GM19025 (cell line): ENCODE measurements around the gene CHRNA1.

Experiments used
- ATAC-seq: cut with Tn5 transposase; IDR thresholded peaks from one replicate; pipeline ENCODE4 v1.9.1; 2021; ENCODE audit warnings: mild to moderate bottlenecking, low read depth, moderate library complexity; ENCODE audit not compliant: unreplicated experiment

CHRNA1 gene

GRCh38 chr2:174763780-174764179, 492 bp downstream of the CHRNA1 start:
- no peak for ATAC-seq

- ATAC-seq = no peak
These were observed 1.8 kb downstream of the CHRNA1 start for GRCh38 chr2:174762464-174762863.

DNA sequence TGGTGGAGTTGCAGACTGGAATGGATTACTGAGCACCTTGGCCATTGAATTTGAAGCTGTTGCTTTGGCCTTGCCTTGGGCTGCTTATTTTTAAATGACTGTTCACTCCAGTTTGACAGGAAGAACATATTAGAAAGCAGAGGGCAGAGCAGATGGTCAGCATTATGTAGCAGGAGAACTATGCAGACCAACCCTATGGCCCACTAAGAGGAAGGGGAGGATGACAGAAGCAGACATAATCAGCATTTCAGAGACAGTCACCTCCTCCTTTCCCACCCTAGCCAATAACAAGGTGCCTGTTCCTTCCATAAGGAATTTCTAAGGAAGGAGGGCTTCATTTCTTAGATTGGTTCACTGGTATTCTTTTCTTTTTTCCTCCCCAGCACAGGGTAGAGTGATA, 2.4 kb downstream of the CHRNA1 start:
- no peak for ATAC-seq

DNA sequence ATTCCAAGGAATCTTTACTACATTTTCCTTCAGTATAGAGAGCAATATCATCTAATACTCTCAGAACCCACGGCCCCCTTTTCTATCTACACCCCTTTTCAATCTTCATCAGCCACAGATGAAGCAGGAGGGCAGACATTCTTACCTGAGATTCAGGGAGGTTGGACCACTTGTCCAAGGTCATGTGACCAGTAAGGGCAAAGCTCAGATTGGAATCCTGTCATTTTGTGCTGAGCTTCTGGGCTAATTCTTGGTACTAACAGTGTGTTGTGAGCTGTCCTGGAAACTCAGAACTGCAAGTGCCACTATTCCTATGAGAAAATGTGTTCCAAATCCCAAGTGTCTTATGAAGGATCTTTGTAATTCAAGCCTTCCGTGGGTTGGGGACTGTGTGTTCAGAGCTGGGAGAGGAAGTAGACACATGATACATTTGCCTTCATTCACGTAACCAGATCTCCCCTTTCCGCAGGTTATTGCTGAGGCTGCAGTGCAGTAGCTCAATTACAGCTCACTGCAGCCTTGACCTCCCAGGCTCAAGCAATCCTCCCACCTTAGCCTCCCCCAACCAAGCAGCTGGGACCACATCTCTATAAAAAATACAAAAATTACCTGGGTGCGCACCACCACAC, 3.3 kb downstream of the CHRNA1 start:
- ATAC-seq = no peak

GRCh38 chr2:174759381-174760065, 4.7 kb downstream of the CHRNA1 start:
- no peak for ATAC-seq

- no peak for ATAC-seq
These were observed 7.5 kb downstream of the CHRNA1 start for GRCh38 chr2:174756743-174757142.

DNA sequence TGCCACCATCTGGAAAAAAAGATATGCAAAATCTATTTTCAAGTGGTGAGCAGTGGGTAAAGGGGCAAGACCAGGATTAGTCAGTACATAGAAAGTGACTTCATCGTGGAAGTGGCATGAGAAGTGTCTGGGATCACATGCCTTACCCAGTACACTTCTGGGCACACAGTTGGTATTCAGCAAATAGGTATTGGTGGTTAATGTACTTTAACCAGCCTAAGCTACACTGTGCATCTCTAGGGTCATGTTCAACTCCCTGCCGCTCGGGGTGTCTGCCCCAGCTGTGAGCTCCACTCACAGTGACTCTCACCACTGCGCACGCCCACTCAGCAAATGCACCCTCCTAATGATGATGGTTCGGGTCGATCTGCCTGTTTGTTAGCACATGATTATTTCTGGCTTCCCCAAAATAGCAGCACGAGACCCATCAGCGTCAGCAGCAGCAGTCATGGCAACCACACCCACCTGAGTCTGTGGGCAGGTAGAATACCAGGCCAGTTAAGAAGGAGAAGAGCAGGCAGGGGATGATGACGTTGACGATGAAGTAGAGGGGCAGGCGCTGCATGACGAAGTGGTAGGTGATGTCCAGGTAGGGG, 11.1 kb downstream of the CHRNA1 start:
- peak; percentile 25 for ATAC-seq

GRCh38 chr2:174752403-174753037, 11.8 kb downstream of the CHRNA1 start:
- ATAC-seq = peak; percentile 79

DNA sequence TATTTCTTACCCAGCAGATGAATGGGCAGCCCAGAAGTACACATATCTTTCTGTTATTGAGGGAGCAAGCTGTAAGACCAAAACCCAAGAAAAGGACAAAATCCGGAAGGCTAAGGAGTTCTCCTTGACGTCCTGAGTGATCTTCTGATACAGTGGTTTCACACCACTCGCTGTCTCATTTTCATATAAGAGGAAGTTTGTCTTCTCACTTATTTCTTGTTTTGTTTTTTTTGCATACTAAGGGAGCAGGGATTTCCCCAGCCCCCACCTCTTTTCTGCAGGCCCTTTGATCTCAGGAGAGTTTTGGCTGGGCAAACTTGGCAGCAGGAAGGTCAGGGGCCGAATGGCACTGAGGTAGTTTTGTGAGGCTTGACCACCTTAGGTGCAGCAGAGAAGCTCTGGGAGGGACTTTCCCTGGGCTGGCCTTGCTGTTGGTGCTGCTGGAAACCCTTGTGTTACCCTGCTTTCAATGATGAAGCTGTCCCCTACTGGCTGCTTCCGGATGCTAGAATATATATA, 13.3 kb downstream of the CHRNA1 start:
- peak; percentile 49 for ATAC-seq

DNA sequence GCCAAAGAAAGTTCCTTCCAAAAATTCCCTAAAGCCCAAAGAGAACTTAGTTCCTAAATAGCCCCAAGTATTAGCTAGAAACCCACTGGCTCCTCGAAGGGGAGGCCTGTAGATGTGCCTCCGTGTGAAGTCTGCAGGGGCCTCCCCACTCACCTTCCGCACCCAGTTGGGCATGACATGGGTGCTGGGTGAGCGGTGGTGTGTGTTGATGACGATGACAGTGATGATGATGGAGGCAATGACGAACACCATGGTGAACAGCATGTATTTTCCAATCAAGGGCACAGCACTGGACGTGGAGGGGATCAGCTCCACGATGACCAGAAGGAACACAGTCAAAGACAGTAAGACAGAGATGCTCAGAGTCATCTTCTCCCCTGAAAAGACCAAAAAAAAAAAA, 14.5 kb downstream of the CHRNA1 start:
- ATAC-seq = no peak

GRCh38 chr2:174748948-174749347, 15.3 kb downstream of the CHRNA1 start:
- no peak for ATAC-seq

- no peak for ATAC-seq
These were observed 19.1 kb downstream of the CHRNA1 start for GRCh38 chr2:174745142-174745541.

DNA sequence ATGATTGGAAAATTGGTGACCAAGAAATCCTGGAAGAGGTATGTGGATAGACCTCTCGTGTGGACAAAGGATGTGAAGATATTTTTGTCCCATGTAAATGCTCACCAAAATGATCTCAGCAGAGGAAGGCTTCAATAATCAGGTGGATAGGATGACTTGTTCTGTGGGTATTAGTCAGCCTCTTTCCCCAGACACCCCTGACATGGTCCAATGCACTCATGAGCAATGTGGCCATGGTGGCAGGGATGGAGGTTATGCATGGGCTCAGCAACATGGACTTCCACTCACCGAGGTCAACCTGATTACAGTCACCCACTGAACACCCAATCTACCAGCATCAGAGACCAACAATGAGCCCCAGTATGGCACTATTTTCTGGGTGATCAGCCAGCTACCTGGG, 20.2 kb downstream of the CHRNA1 start:
- no peak for ATAC-seq

GRCh38 chr2:174740721-174741120, 23.6 kb downstream of the CHRNA1 start:
- ATAC-seq = no peak

GRCh38 chr2:174738841-174739240, 25.4 kb downstream of the CHRNA1 start:
- no peak for ATAC-seq

GRCh38 chr2:174731546-174731945, 32.7 kb downstream of the CHRNA1 start:
- no peak for ATAC-seq

DNA sequence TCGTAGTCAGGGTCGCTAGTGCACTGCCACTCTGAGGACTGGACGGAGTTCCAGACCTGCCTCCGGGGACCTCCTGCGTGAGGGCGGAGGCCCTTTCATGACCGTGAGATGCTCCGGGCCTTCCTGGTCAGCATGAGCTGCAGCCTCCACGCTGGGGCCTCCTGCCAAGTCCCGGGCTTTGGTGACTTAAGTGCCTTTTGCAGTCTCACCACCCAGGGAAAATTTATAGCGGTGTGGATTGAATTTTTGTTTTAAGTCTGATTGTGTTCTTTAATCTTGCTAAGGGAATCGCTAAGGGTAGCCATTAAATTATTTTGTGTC, 33.6 kb downstream of the CHRNA1 start:
- ATAC-seq = no peak

- no peak for ATAC-seq
These were observed 34.2 kb downstream of the CHRNA1 start for GRCh38 chr2:174729797-174730697.

DNA sequence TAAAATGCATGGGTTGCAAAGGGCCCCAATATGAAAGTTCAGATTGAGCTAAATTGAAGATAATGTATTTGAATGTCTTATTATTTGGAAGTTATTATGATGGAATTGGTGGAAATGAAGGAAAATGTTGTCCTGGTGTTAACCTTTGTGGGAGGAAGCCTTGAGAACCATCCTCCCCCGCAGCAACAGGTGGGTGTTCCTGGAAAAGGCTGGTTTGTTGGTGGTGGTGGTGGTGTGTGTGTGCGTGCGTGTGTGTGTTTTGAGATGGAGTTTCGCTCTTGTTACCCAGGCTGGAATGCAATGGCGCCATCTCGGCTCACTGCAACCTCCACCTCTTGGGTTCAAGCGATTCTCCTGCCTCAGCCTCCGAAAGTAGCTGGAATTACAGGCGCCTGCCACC, 36.2 kb downstream of the CHRNA1 start:
- ATAC-seq = no peak

DNA sequence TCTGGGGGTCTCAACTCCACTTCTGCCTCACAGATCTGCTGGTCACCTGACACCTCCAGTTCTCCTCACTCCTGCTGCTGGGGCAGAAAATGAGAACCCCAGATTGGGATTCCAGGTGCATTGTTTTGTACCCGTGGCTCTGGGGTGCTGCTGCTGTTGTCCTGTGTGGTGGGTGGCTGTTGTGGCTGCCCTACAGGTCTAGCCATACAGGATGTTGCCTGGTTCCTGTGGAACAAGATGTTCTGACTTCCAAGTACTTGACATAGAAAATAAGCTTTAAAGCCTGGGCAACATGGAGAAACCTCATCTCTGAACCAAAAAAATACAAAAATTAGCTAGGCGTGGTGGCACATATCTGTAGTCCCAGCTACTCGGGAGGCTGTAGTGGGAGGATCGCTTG, 38.1 kb downstream of the CHRNA1 start:
- no peak for ATAC-seq
